Fibroblast of pulmonary artery (primary cell): ENCODE data around the gene KSR2.

Source experiments
- DNase-seq: peaks from one replicate; pipeline ENCODE4 v3.0.0-alpha.2; 2010; ENCODE audit warnings: low read depth
- H3K4me3 ChIP-seq: replicated peaks from 2 replicates; pipeline ENCODE4 v1.5.1; 2011; ENCODE audit warnings: low read depth, mild to moderate bottlenecking, control low read depth, low read length, moderate library complexity
- CTCF ChIP-seq: IDR thresholded peaks from 2 replicates; pipeline ENCODE4 v1.5.1; 2011; ENCODE audit warnings: mild to moderate bottlenecking, control low read depth, low read length, inconsistent platforms; ENCODE audit errors: missing control alignments

Gene KSR2

DNA sequence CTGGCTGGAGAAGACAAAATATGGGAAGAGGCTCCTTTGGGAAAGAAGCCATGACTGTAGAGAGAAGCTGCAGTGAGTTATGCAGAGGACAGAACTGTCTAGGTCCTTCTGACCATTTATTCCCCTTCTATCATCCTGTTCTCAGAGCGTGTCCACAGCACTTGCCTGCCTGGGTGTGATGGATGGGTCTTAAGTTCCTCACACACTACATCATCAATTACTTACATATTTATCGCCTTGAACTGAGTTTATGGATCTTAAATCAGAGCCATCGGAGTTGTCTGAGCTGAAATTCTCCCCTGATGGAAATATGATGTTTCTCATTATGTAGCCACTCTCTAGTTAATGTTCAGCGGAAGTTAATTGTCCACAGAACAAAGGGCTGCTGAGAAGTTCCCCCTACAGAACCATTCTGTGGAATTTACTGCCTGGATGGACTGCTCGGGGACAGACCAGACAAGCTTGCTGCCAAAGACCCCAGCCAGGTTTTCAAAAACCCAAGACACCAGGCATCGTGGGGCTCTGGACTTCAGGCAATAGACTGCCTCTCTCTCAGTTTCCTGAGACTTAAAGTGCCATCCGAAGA lies 374.9 kb downstream of the KSR2 start:
- no peak overlapping the region for H3K4me3 ChIP-seq
- no peak for TF ChIP-seq CTCF
- no peak for DNase-seq

DNA sequence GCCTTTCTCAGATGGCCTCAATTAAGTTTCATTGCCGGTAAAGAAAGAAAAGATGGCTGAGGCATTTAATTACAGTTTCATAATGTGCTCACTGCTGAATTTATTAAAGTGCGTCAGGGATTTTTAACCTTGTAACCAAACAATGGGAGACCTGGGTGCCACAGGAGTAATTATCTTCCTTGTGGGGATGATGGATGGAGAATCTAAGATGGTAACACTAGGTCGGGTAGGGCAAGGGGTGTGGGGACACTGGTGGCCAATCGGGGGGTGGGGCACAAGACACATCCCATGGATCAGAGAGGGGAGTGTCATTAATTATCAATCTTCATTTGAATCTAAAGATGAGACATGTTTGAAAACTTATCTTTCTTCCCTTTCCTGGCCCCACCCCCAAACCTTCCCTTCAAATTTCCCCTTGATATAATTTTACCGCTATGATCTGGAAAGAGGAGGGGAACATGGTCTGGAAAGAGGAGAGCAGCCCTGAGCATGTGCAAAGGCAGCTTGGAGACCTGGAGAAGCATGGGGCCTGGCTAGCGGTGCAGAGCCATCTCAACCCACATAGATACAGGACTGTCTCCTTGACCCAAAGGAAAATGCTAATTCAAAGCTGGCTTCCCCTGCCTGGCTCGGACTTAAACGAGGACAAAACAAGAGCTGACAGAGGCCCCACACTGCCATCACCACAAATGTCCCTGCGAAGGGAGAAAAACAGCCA lies 376.0 kb downstream of the KSR2 start:
- TF ChIP-seq CTCF, result no peak
- no peak overlapping the region for H3K4me3 ChIP-seq
- no peak for DNase-seq

DNA sequence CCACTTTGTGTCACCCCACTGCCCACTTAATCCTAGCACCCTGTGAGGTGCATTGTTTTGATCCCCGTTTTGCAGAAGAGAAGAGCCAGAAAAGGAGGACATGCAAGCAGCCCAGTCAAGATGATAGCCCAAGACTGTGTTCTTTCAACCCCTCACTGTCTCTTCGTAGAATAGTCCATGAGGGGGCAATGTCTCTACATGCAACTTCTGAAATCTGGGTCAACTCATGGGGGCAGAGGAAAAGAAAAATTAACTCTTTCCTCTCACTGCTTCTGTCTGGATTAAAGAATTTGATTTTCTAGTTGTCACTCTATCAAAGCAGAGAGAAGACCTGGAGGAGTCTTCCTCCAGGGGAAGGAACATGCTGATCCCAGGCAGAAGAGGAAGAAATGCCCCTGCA lies 377.8 kb downstream of the KSR2 start:
- no peak overlapping the region for H3K4me3 ChIP-seq
- no peak for TF ChIP-seq CTCF
- DNase-seq, result no peak

- no peak for DNase-seq
- H3K4me3 ChIP-seq, result no peak overlapping the region
- no peak for TF ChIP-seq CTCF
Observed at GRCh38 chr12:117590386-117590785, 378.4 kb downstream of the KSR2 start.

DNA sequence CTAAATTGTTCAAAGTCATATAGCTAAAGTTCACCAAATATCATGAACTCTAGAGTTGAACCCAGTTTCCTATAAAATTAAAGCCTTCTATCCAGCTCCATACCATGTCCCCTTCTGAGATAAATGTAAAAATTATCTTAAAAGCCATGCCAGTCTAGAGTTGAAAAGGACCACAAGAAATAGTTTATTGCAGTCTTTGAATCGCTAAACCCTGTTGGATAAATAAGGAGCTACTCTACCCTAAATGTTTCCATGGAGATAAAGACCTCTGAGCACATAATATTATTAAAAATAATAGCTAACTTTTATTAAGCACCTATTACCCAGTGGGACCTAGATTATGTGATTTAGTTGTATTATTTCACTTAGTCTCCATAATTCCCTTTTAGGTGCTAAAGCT lies 379.8 kb downstream of the KSR2 start:
- no peak for TF ChIP-seq CTCF
- DNase-seq, result no peak
- H3K4me3 ChIP-seq, result no peak overlapping the region

DNA sequence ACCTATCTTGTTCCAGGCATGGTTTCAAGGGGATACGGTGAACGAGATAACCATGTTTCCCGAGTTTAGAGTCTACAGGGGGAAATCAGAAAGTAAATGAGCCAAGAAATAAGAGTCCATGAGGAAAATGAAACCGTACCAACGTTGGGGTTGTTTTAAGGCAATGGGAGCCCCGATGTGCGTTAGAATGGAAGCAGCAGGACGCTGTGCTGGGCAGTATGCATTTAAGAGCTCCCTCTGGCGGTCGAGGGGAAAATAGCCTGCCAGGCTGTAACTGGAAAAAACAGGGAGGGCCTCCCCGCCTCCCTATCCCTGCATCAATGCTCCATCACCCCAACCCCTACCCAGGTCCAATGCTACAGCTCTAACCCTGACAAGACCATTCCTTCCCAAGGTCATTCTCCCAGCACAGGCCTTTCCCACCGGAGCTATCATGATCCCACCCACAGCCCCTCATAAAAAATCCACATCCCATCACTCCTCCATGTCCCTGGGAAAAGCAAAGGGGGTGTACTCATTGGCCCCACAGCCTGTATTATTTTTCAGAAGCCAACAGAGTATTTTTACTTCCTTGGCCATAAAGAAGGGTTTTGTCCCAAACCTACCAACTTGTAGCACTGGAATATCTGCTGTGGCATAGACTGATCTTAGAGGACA lies 381.0 kb downstream of the KSR2 start:
- no peak overlapping the region for H3K4me3 ChIP-seq
- DNase-seq, result peak; percentile 23
- peak; percentile 57 for TF ChIP-seq CTCF
